SK-N-SH treated with all-trans-retinoic acid at 6 μM for 48 hours (cell line): Measurements from ENCODE around the gene GRK1.

ENCODE experiments used
- ARNTL ChIP-seq: fragments of 450-650 bp; formaldehyde crosslinking; IDR thresholded peaks from 2 replicates; pipeline ENCODE4 v1.5.0; 2020; ENCODE audit warnings: low read depth, mild to moderate bottlenecking, moderate library complexity, borderline replicate concordance
- BACH2 ChIP-seq: fragments of 250-450 bp; sonication (Bioruptor Pico); IDR thresholded peaks from 2 replicates; pipeline ENCODE4 v1.9.0; 2021; ENCODE audit warnings: mild to moderate bottlenecking, borderline replicate concordance
- CSDC2 ChIP-seq: fragments of 250-450 bp; sonication (Bioruptor Pico); IDR thresholded peaks from 2 replicates; pipeline ENCODE4 v1.5.0; 2020; ENCODE audit warnings: mild to moderate bottlenecking, moderate library complexity
- PPARA ChIP-seq: fragments of 250-450 bp; sonication (Bioruptor Pico); IDR thresholded peaks from 2 replicates; pipeline ENCODE4 v1.5.0; 2020; ENCODE audit warnings: mild to moderate bottlenecking, borderline replicate concordance
- RARB ChIP-seq: fragments of 250-450 bp; sonication (Bioruptor Pico); IDR thresholded peaks from 2 replicates; pipeline ENCODE4 v1.8.0; 2021; ENCODE audit warnings: mild to moderate bottlenecking, moderate library complexity
- SNAI2 ChIP-seq: fragments of 250-450 bp; sonication (Bioruptor Pico); IDR thresholded peaks from 2 replicates; pipeline ENCODE4 v1.5.0; 2020; ENCODE audit warnings: mild to moderate bottlenecking, moderate library complexity
- TOX ChIP-seq: fragments of 250-450 bp; sonication (Bioruptor Pico); IDR thresholded peaks from 2 replicates; pipeline ENCODE4 v1.8.0; 2021; ENCODE audit warnings: mild to moderate bottlenecking, moderate library complexity, borderline replicate concordance
- ZFP30 ChIP-seq: fragments of 450-650 bp; formaldehyde crosslinking; IDR thresholded peaks from 2 replicates; pipeline ENCODE4 v1.5.0; 2022; ENCODE audit warnings: mild to moderate bottlenecking, moderate library complexity
- ZNF70 ChIP-seq: fragments of 450-650 bp; formaldehyde crosslinking; IDR thresholded peaks from 2 replicates; pipeline ENCODE4 v1.5.0; 2020; ENCODE audit warnings: mild to moderate bottlenecking, moderate library complexity
- ZNF8 ChIP-seq: fragments of 450-650 bp; formaldehyde crosslinking; IDR thresholded peaks from 2 replicates; pipeline ENCODE4 v1.5.0; 2020; ENCODE audit warnings: mild to moderate bottlenecking, moderate library complexity

GRCh38 chr13:113740661-113741060 is 73.6 kb downstream of the GRK1 start:
- TF ChIP-seq PPARA (CRISPR knock-in tag) = no peak
- TF ChIP-seq CSDC2 (CRISPR knock-in tag) = no peak
- TF ChIP-seq BACH2 (CRISPR knock-in tag) = no peak
- no peak for TF ChIP-seq SNAI2 (CRISPR knock-in tag)
- no peak for TF ChIP-seq ZNF70 (CRISPR knock-in tag)
- no peak for TF ChIP-seq ZFP30 (CRISPR knock-in tag)
- TF ChIP-seq TOX = no peak
- TF ChIP-seq ARNTL (CRISPR knock-in tag) = no peak
- TF ChIP-seq ZNF8 = no peak
- TF ChIP-seq RARB = no peak
